HEK293 (cell line): Measurements from ENCODE around the gene SRRM5.

Source experiments
- FEZF1 ChIP-seq: fragments of 450-650 bp; formaldehyde crosslinking; IDR thresholded peaks from 2 replicates; pipeline ENCODE4 v1.5.1; 2016; ENCODE audit warnings: missing biosample characterization, missing genetic modification characterization
- GLI2 ChIP-seq: fragments of 450-650 bp; formaldehyde crosslinking; IDR thresholded peaks from 2 replicates; pipeline ENCODE4; 2017; ENCODE audit warnings: missing biosample characterization, missing genetic modification characterization, low read depth, borderline replicate concordance
- GLIS2 ChIP-seq: fragments of 450-650 bp; formaldehyde crosslinking; IDR thresholded peaks from 2 replicates; pipeline ENCODE4 v1.5.1; 2016; ENCODE audit warnings: missing biosample characterization, missing genetic modification characterization
- INSM2 ChIP-seq: fragments of 450-650 bp; formaldehyde crosslinking; IDR thresholded peaks from 2 replicates; pipeline ENCODE4 v1.5.1; 2016; ENCODE audit warnings: missing biosample characterization, missing genetic modification characterization
- OVOL3 ChIP-seq: fragments of 450-650 bp; formaldehyde crosslinking; IDR thresholded peaks from 2 replicates; pipeline ENCODE4 v1.5.1; 2016; ENCODE audit warnings: missing biosample characterization, missing genetic modification characterization
- PRDM1 ChIP-seq: fragments of 450-650 bp; formaldehyde crosslinking; IDR thresholded peaks from 2 replicates; pipeline ENCODE4; 2016; ENCODE audit warnings: missing biosample characterization, missing genetic modification characterization
- SCRT1 ChIP-seq: fragments of 450-650 bp; formaldehyde crosslinking; IDR thresholded peaks from 2 replicates; pipeline ENCODE4 v1.5.1; 2016; ENCODE audit warnings: missing biosample characterization, missing genetic modification characterization, borderline replicate concordance
- TRIM28 ChIP-seq: IDR thresholded peaks from 2 replicates; pipeline ENCODE4 v1.6.1; 2011; ENCODE audit warnings: low read length, control low read depth, borderline replicate concordance
- ZBTB11 ChIP-seq: fragments of 450-650 bp; formaldehyde crosslinking; conservative IDR thresholded peaks from 2 replicates; pipeline ENCODE4 v1.5.1; 2016; ENCODE audit warnings: low read depth, missing biosample characterization, missing genetic modification characterization
- ZBTB17 ChIP-seq: fragments of 450-650 bp; formaldehyde crosslinking; IDR thresholded peaks from 2 replicates; pipeline ENCODE4 v1.5.1; 2016; ENCODE audit warnings: missing biosample characterization, missing genetic modification characterization
- ZBTB44 ChIP-seq: fragments of 450-650 bp; IDR thresholded peaks from 2 replicates; pipeline ENCODE4 v1.5.1; 2018; ENCODE audit warnings: missing biosample characterization, mild to moderate bottlenecking, missing genetic modification characterization
- ZBTB6 ChIP-seq: fragments of 450-650 bp; formaldehyde crosslinking; IDR thresholded peaks from 2 replicates; pipeline ENCODE4 v1.5.1; 2017; ENCODE audit warnings: missing biosample characterization, missing genetic modification characterization
- ZFP3 ChIP-seq: fragments of 450-650 bp; formaldehyde crosslinking; IDR thresholded peaks from 2 replicates; pipeline ENCODE4 v1.5.1; 2016; ENCODE audit warnings: low read depth, missing biosample characterization, missing genetic modification characterization
- ZFP37 ChIP-seq: fragments of 450-650 bp; formaldehyde crosslinking; IDR thresholded peaks from 2 replicates; pipeline ENCODE4 v1.5.1; 2016; ENCODE audit warnings: missing biosample characterization, missing genetic modification characterization
- ZNF202 ChIP-seq: fragments of 450-650 bp; formaldehyde crosslinking; IDR thresholded peaks from 2 replicates; pipeline ENCODE4 v1.5.1; 2016; ENCODE audit warnings: missing biosample characterization, missing genetic modification characterization, borderline replicate concordance
- ZNF335 ChIP-seq: fragments of 450-650 bp; formaldehyde crosslinking; conservative IDR thresholded peaks from 2 replicates; pipeline ENCODE4 v1.5.1; 2016; ENCODE audit warnings: missing biosample characterization, missing genetic modification characterization
- ZNF366 ChIP-seq: fragments of 450-650 bp; formaldehyde crosslinking; conservative IDR thresholded peaks from 2 replicates; pipeline ENCODE4 v1.5.1; 2016; ENCODE audit warnings: missing biosample characterization, missing genetic modification characterization
- ZNF391 ChIP-seq: fragments of 450-650 bp; formaldehyde crosslinking; IDR thresholded peaks from 2 replicates; pipeline ENCODE4 v1.5.1; 2016; ENCODE audit warnings: low read depth, missing biosample characterization, missing genetic modification characterization, borderline replicate concordance
- ZNF423 ChIP-seq: fragments of 450-650 bp; formaldehyde crosslinking; IDR thresholded peaks from 2 replicates; pipeline ENCODE4 v1.5.1; 2016; ENCODE audit warnings: missing biosample characterization, missing genetic modification characterization
- ZNF473 ChIP-seq: fragments of 450-650 bp; formaldehyde crosslinking; IDR thresholded peaks from 2 replicates; pipeline ENCODE4 v1.5.1; 2017; ENCODE audit warnings: missing biosample characterization, missing genetic modification characterization
- ZNF501 ChIP-seq: fragments of 450-650 bp; formaldehyde crosslinking; IDR thresholded peaks from 2 replicates; pipeline ENCODE4 v1.5.1; 2016; ENCODE audit warnings: missing biosample characterization, missing genetic modification characterization
- ZNF513 ChIP-seq: fragments of 450-650 bp; IDR thresholded peaks from 2 replicates; pipeline ENCODE4 v1.5.1; 2018; ENCODE audit warnings: missing biosample characterization, missing genetic modification characterization
- ZNF560 ChIP-seq: fragments of 450-650 bp; formaldehyde crosslinking; IDR thresholded peaks from 2 replicates; pipeline ENCODE4 v1.5.1; 2017; ENCODE audit warnings: missing biosample characterization, missing genetic modification characterization, borderline replicate concordance
- ZNF610 ChIP-seq: fragments of 450-650 bp; formaldehyde crosslinking; IDR thresholded peaks from 2 replicates; pipeline ENCODE4 v1.5.1; 2016; ENCODE audit warnings: missing biosample characterization, missing genetic modification characterization, borderline replicate concordance
- ZNF629 ChIP-seq: fragments of 450-650 bp; formaldehyde crosslinking; IDR thresholded peaks from 2 replicates; pipeline ENCODE4 v1.5.1; 2017; ENCODE audit warnings: missing biosample characterization, missing genetic modification characterization
- ZNF645 ChIP-seq: fragments of 450-650 bp; formaldehyde crosslinking; IDR thresholded peaks from 2 replicates; pipeline ENCODE4; 2016; ENCODE audit warnings: missing biosample characterization, missing genetic modification characterization
- ZNF660 ChIP-seq: fragments of 450-650 bp; IDR thresholded peaks from 2 replicates; pipeline ENCODE4 v1.5.1; 2018; ENCODE audit warnings: missing biosample characterization, mild to moderate bottlenecking, missing genetic modification characterization
- ZNF677 ChIP-seq: fragments of 450-650 bp; IDR thresholded peaks from 2 replicates; pipeline ENCODE4 v1.5.0; 2018; ENCODE audit warnings: missing biosample characterization, mild to moderate bottlenecking, missing genetic modification characterization, moderate library complexity
- ZNF701 ChIP-seq: fragments of 450-650 bp; formaldehyde crosslinking; IDR thresholded peaks from 2 replicates; pipeline ENCODE4 v1.5.1; 2016; ENCODE audit warnings: missing biosample characterization, missing genetic modification characterization
- ZSCAN16 ChIP-seq: fragments of 450-650 bp; formaldehyde crosslinking; IDR thresholded peaks from 2 replicates; pipeline ENCODE4 v1.5.1; 2016; ENCODE audit warnings: missing biosample characterization, missing genetic modification characterization

SRRM5 gene

GRCh38 chr19:43651758-43652545 lies 40.1 kb downstream of the SRRM5 start (continued):
- TF ChIP-seq ZBTB11 (tag by site-specific recombination) (no peak; the same call in 1 of the 2 replicates), ZNF366 (tag by site-specific recombination) (peak; percentile 30; the same call in 1 of the 2 replicates), ZNF629 (tag by site-specific recombination) (peak; percentile 35; the same call in 1 of the 2 replicates), ZNF701 (no peak), ZBTB6 (tag by site-specific recombination) (peak; percentile 50; the same call in 1 of the 2 replicates), ZNF501 (tag by site-specific recombination) (no peak), ZBTB44 (tag by site-specific recombination) (no peak), ZFP3 (no peak), ZNF645 (no peak), ZFP37 (tag by site-specific recombination) (peak; percentile 84), ZSCAN16 (tag by site-specific recombination) (no peak), ZNF560 (no peak), GLIS2 (tag by site-specific recombination) (peak; percentile 66), SCRT1 (tag by site-specific recombination) (no peak), ZNF677 (tag by site-specific recombination) (no peak), ZNF473 (tag by site-specific recombination) (no peak), ZNF202 (tag by site-specific recombination) (no peak), PRDM1 (tag by site-specific recombination) (0 out of 2 replicates have a peak, but pooled peaks have one; percentile 36), ZNF335 (tag by site-specific recombination) (peak; percentile 70), ZNF660 (tag by site-specific recombination) (peak; percentile 89), OVOL3 (no peak), ZNF391 (tag by site-specific recombination) (no peak), INSM2 (tag by site-specific recombination) (no peak), FEZF1 (tag by site-specific recombination) (no peak), ZNF423 (tag by site-specific recombination) (no peak), ZBTB17 (tag by site-specific recombination) (peak; percentile 85), GLI2 (tag by site-specific recombination) (no peak), TRIM28 (no peak), ZNF513 (no peak), ZNF610 (tag by site-specific recombination) (0 out of 2 replicates have a peak, but pooled peaks have one; percentile 16)
